K562 (cell line): ENCODE results near the gene HMX2. TPM values are rescaled to one million over a fixed set of nuclear protein-coding genes. Genes with fewer than 3 reads are reported as not detected.

Experiments used
- BCL6 ChIP-seq: fragments of 250-450 bp; sonication (Bioruptor Pico); IDR thresholded peaks from 2 replicates; pipeline ENCODE4 v1.4.0; 2020
- DACH1 ChIP-seq: fragments of 450-650 bp; IDR thresholded peaks from 2 replicates; pipeline ENCODE4 v1.6.1; 2018; ENCODE audit not compliant: partially characterized antibody
- DNMT1 ChIP-seq: fragments of 450-650 bp; IDR thresholded peaks from 2 replicates; pipeline ENCODE4 v1.6.1; 2016; ENCODE audit warnings: antibody characterized with exemption, mild to moderate bottlenecking
- GABPB2 ChIP-seq: fragments of 250-450 bp; sonication (Bioruptor Pico); conservative IDR thresholded peaks from 2 replicates; pipeline ENCODE4 v1.5.1; 2021; ENCODE audit warnings: mild to moderate bottlenecking
- HDAC8 ChIP-seq: fragments of 450-650 bp; IDR thresholded peaks from 2 replicates; pipeline ENCODE4 v1.6.1; 2016; ENCODE audit warnings: mild to moderate bottlenecking, missing genetic modification characterization, moderate library complexity, missing compliant biosample characterization
- HOXB6 ChIP-seq: fragments of 250-450 bp; sonication (Bioruptor Pico); IDR thresholded peaks from 2 replicates; pipeline ENCODE4 v1.5.1; 2022; ENCODE audit warnings: mild to moderate bottlenecking, borderline replicate concordance
- KLF13 ChIP-seq: fragments of 450-650 bp; IDR thresholded peaks from 2 replicates; pipeline ENCODE4 v1.6.1; 2016; ENCODE audit warnings: missing genetic modification characterization, low read depth, mild to moderate bottlenecking, missing compliant biosample characterization, moderate library complexity, borderline replicate concordance
- MIER1 ChIP-seq: fragments of 450-650 bp; IDR thresholded peaks from 2 replicates; pipeline ENCODE4 v1.6.1; 2016; ENCODE audit warnings: antibody characterized with exemption, mild to moderate bottlenecking, low read depth
- MLX ChIP-seq, 2 experiments: fragments of 450-650 bp in 1 of 2; sonication (generic) in 1 of 2; formaldehyde crosslinking; conservative IDR thresholded peaks; 2 replicates each; pipeline versions ENCODE4 v1.4.0 to v1.8.1; 2020 to 2022; ENCODE audit warnings: mild to moderate bottlenecking in 1 of 2, missing genetic modification reagents in 1 of 2
- MYBL2 ChIP-seq, 2 experiments: fragments of 450-650 bp in 1 of 2; sonication (generic) in 1 of 2; formaldehyde crosslinking in 1 of 2; IDR thresholded peaks; 2 replicates each; pipeline versions ENCODE4 v1.6.1 to v1.8.1; 2017 to 2022; ENCODE audit warnings: borderline replicate concordance in 1 of 2, inconsistent platforms in 1 of 2, low read depth in 1 of 2, mild to moderate bottlenecking in 1 of 2, missing genetic modification reagents in 1 of 2, moderate library complexity in 1 of 2
- POLR3A ChIP-seq: IDR thresholded peaks from 2 replicates; pipeline ENCODE4 v1.6.1; 2011; ENCODE audit warnings: borderline replicate concordance, mild to moderate bottlenecking, moderate library complexity; ENCODE audit not compliant: insufficient read length, insufficient read depth; ENCODE audit errors: extremely low read depth
- RBM17 ChIP-seq: fragments of 200-400 bp; formaldehyde crosslinking; IDR thresholded peaks from 2 replicates; pipeline ENCODE4 v1.6.1; 2017; ENCODE audit warnings: low read depth, mild to moderate bottlenecking, low read length, borderline replicate concordance
- STAT5B ChIP-seq: fragments of 250-450 bp; sonication (Bioruptor Pico); IDR thresholded peaks from 2 replicates; pipeline ENCODE4 v1.8.0; 2021; ENCODE audit warnings: mild to moderate bottlenecking, inconsistent platforms
- TBL1XR1 ChIP-seq, 2 experiments: IDR thresholded peaks; 2 replicates each; pipeline ENCODE4 v1.6.1; 2012; ENCODE audit warnings: improper control_type of control experiment in 2 of 2, low read length in 2 of 2, mild to moderate bottlenecking in 1 of 2
- ZBED1 ChIP-seq: IDR thresholded peaks from 2 replicates; pipeline ENCODE4 v1.6.1; 2014
- ZC3H4 ChIP-seq: sonication (generic); formaldehyde crosslinking; IDR thresholded peaks from 2 replicates; pipeline ENCODE4 v1.9.0; 2021; ENCODE audit warnings: missing genetic modification reagents, borderline replicate concordance
- ZFP30 ChIP-seq: fragments of 250-450 bp; sonication (Bioruptor Pico); IDR thresholded peaks from 2 replicates; pipeline ENCODE4 v1.8.0; 2022; ENCODE audit warnings: moderate library complexity, mild to moderate bottlenecking, inconsistent platforms, borderline replicate concordance
- ZKSCAN8 ChIP-seq: fragments of 200-800 bp; sonication (Bioruptor generic); IDR thresholded peaks from 2 replicates; pipeline ENCODE4 v1.6.1; 2016; ENCODE audit warnings: missing genetic modification characterization, missing compliant biosample characterization
- ZNF436 ChIP-seq: fragments of 250-450, 450-650 bp; sonication (Bioruptor Pico); formaldehyde crosslinking; IDR thresholded peaks from 2 replicates; pipeline ENCODE4 v1.7.0; 2020; ENCODE audit warnings: mild to moderate bottlenecking
- ZNF57 ChIP-seq: fragments of 450-650 bp; formaldehyde crosslinking; IDR thresholded peaks from 2 replicates; pipeline ENCODE4 v1.4.0; 2020; ENCODE audit warnings: mild to moderate bottlenecking, moderate library complexity
- polyA plus RNA-seq, 8 experiments: library from polyadenylated mRNA; depleted of rRNA in 4 of 8; stranded (reverse) in 5 of 8; unstranded in 3 of 8; fragments of >200 nt; fragmentation: Nextera tagmentation in 2 of 8; fragmentation: Illumina TruSeq in 1 of 8; extraction: Ambion mirVana in 2 of 8; extraction: Trizol in 1 of 8; gene quantifications; 2 replicates each; pipeline versions ENCODE4 v1.2.1 to v1.2.3, GENCODE V29; 2011 to 2014; ENCODE audit warnings: inconsistent platforms in 1 of 8, missing spikeins in 1 of 8
- total RNA-seq, 7 experiments: library from RNA; depleted of rRNA in 6 of 7; stranded (reverse); fragments of >200 nt in 6 of 7; fragmentation: Illumina TruSeq in 2 of 7; extraction: Trizol in 2 of 7; gene quantifications; 2 replicates each; pipeline versions ENCODE4 v1.2.1 to v1.2.3, GENCODE V29; 2011 to 2021; ENCODE audit warnings: low replicate concordance in 1 of 7
- TF ChIP-seq, protein P1 (sequence below), 3 experiments: fragments of 200-800 bp in 1 of 3; fragments of 250-450 bp in 1 of 3; fragments of 450-650 bp in 1 of 3; sonication (Bioruptor Pico) in 1 of 3; sonication (Bioruptor generic) in 1 of 3; formaldehyde crosslinking in 1 of 3; IDR thresholded peaks; 2 replicates each; pipeline versions ENCODE4 v1.6.1 to v1.8.0; 2016 to 2022; ENCODE audit warnings: mild to moderate bottlenecking in 2 of 3, missing genetic modification characterization in 2 of 3, missing compliant biosample characterization in 1 of 3, moderate library complexity in 1 of 3
- TF ChIP-seq, protein P2 (sequence below): fragments of 450-650 bp; IDR thresholded peaks from 2 replicates; pipeline ENCODE4 v1.6.1; 2017; ENCODE audit warnings: antibody characterized with exemption

The HMX2 gene
- total and polyA plus RNA-seq, 9 of the 15 experiments (the other 6 are each of a cell fraction or from before 2014, with no cell fraction given) = 0.07 to 0.58 (median 0.09) TPM; not detected in 2

DNA sequence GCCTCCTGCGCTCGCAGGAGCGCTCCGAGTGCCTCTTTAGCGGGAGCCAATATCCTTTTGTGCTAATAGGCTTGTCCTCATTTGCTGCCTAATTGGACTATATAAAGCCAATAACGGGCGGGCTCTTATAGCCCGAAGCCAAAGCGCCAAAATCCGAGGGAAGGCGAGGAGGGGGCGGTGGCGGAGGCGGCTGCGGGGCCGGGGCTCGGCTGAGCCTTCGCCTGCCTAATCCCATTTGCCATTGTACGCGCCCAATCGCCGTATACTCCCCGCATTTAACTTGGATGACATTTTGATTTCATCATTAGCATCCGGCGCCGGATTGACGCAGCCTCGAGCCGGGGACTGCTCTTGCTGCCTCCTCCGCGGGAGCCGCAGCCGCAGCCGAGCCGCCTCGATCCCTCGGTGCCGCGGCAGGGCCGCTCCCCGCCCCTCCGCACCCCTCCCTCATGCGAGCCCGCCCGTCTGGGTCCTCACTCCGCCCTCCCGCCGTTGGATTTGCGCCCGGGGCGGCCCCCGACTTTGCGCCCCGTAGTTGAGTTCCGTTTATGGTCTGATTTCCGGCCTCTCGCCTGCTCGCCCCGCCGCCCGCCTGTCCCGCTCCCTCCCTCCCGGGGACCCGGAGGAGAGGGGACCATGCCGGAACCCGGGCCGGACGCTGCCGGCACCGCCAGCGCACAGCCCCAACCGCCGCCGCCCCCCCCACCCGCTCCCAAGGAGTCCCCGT, 12.4 kb upstream of the HMX2 start, which contains the start of gene HMX3 (continued):
- TF ChIP-seq MYBL2 (IDR thresholded peaks at IDR 0.05; ENCODE audit: low read depth) = no peak; the same call in 1 of the 2 replicates
- no peak for TF ChIP-seq MYBL2 (CRISPR knock-in tag; IDR thresholded peaks at IDR 0.05; ENCODE audit: borderline replicate concordance)
- TF ChIP-seq HOXB6 (CRISPR knock-in tag) = no peak
- TF ChIP-seq ZNF57 (CRISPR knock-in tag) = no peak
- no peak for TF ChIP-seq RBM17
- TF ChIP-seq TBL1XR1 (IDR thresholded peaks at IDR 0.05; ENCODE audit: low read length in 2 of 2) = no peak
- no peak for TF ChIP-seq DNMT1
- no peak for TF ChIP-seq ZFP30 (CRISPR knock-in tag)
- TF ChIP-seq MLX (CRISPR knock-in tag; conservative IDR thresholded peaks at IDR 0.05) = no peak
- no peak for TF ChIP-seq ZNF436
- TF ChIP-seq, protein P1, sequence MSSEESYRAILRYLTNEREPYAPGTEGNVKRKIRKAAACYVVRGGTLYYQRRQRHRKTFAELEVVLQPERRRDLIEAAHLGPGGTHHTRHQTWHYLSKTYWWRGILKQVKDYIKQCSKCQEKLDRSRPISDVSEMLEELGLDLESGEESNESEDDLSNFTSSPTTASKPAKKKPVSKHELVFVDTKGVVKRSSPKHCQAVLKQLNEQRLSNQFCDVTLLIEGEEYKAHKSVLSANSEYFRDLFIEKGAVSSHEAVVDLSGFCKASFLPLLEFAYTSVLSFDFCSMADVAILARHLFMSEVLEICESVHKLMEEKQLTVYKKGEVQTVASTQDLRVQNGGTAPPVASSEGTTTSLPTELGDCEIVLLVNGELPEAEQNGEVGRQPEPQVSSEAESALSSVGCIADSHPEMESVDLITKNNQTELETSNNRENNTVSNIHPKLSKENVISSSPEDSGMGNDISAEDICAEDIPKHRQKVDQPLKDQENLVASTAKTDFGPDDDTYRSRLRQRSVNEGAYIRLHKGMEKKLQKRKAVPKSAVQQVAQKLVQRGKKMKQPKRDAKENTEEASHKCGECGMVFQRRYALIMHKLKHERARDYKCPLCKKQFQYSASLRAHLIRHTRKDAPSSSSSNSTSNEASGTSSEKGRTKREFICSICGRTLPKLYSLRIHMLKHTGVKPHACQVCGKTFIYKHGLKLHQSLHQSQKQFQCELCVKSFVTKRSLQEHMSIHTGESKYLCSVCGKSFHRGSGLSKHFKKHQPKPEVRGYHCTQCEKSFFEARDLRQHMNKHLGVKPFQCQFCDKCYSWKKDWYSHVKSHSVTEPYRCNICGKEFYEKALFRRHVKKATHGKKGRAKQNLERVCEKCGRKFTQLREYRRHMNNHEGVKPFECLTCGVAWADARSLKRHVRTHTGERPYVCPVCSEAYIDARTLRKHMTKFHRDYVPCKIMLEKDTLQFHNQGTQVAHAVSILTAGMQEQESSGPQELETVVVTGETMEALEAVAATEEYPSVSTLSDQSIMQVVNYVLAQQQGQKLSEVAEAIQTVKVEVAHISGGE (CRISPR knock-in tag; IDR thresholded peaks at IDR 0.05) = peak in 1 of 3 experiments; percentile 82; a peak in 2 of 6 replicates
- TF ChIP-seq MIER1 = no peak
- TF ChIP-seq GABPB2 (CRISPR knock-in tag) = no peak
- TF ChIP-seq STAT5B (CRISPR knock-in tag) = no peak
- TF ChIP-seq BCL6 = no peak
- no peak for TF ChIP-seq ZC3H4 (CRISPR knock-in tag)
- TF ChIP-seq ZBED1 = no peak
- TF ChIP-seq POLR3A = no peak
- TF ChIP-seq, protein P2, sequence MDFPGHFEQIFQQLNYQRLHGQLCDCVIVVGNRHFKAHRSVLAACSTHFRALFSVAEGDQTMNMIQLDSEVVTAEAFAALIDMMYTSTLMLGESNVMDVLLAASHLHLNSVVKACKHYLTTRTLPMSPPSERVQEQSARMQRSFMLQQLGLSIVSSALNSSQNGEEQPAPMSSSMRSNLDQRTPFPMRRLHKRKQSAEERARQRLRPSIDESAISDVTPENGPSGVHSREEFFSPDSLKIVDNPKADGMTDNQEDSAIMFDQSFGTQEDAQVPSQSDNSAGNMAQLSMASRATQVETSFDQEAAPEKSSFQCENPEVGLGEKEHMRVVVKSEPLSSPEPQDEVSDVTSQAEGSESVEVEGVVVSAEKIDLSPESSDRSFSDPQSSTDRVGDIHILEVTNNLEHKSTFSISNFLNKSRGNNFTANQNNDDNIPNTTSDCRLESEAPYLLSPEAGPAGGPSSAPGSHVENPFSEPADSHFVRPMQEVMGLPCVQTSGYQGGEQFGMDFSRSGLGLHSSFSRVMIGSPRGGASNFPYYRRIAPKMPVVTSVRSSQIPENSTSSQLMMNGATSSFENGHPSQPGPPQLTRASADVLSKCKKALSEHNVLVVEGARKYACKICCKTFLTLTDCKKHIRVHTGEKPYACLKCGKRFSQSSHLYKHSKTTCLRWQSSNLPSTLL = no peak
- TF ChIP-seq KLF13 (tag) = no peak
- TF ChIP-seq ZKSCAN8 = no peak
- TF ChIP-seq DACH1 = no peak
- TF ChIP-seq HDAC8 (tag) = no peak
